ENCODE measurements around the gene LMO2. TPM values are rescaled to one million over a fixed set of nuclear protein-coding genes. Genes with fewer than 3 reads are reported as not detected.

Gene LMO2
- total and polyA plus RNA-seq, 2 of the 13 experiments (the other 11 are each of a cell fraction or from before 2014, with no cell fraction given) = not detected

DNA sequence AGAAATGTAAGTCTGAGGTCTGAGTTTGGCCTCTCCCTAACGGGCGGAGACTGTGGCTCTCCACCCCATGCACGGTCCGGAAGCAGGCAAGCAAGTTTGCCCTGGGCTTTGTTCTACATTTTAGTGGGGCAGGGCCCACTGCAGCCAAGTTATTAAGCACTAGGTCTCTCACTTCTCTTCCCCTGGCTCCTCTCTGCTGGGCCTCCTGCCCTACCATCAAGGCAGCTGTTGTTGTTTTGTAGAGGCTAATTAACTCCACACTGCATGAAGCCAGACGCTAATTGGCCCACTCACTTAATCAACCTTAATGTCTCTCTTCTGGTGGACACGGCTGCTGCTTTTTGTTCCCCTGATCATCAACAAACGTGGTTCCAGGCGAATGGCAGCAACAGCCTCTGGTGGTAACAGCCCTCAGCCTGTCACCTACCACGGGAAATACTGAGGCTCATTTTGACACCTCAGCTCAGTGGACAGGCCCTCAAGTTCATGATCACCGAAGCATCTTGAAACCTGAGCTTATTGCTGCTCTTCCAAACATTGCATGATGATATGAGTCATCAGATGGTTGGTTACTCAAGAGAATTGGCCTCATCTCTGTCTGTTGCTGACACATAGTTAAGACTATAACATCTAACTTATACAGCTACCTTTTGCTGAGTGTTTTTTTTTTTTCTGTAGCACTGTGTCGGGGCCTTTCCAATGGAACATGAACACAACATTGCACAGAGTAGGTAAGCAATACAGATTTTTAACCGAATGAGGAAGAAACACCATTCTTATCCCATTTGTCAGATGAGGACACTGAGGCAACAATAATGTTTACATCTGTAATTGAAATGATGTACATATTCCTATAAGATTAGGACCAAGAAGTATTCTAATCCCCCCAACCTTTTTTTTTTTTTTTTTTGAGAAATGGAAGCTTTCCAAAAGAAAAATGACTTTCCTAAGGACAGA is 20.8 kb upstream of the LMO2 start:
- in situ Hi-C loops (cut with HindIII; ENCODE audit: extremely low pct_ligation_motif_present, low pct_unique_long_range_greater_than_20kb) (no loop called here), intact Hi-C loops (cut with micrococcal nuclease; ENCODE audit: unreplicated experiment) (no loop called here)
- Histone ChIP-seq H3K4me1 (ENCODE audit: insufficient read depth, low read length) (no peaks in the 10 kb centered on the region), H3K9me3 (ENCODE audit: low read length) (no peaks in the 10 kb centered on the region), H3K27me3 (ENCODE audit: control insufficient read depth in 1 of 2, insufficient read depth in 2 of 2, low read length in 2 of 2) (peaks cover 0 to 21% of the 10 kb centered on the region in 2 experiments; a peak in 2 of 5 replicates), H3K9ac (ENCODE audit: insufficient read depth, low read depth, low read length) (no peak overlapping the region), H3K36me3 (replicated peaks in 1 of 2; ENCODE audit: control insufficient read depth in 1 of 2, insufficient read depth in 2 of 2, low read length in 2 of 2) (no peaks in the 10 kb centered on the region), H4K20me1 (ENCODE audit: insufficient read depth, low read length) (no peaks in the 10 kb centered on the region), H2AFZ (ENCODE audit: low read length) (no peak overlapping the region), H3K4me2 (ENCODE audit: low read depth, low read length) (no peak overlapping the region), H3K4me3 (replicated peaks in 1 of 3; ENCODE audit: insufficient read depth in 1 of 3, low read depth in 2 of 3, low read length in 3 of 3) (no peak overlapping the region), H3K27ac (ENCODE audit: extremely low read length, insufficient read depth, low read length) (no peak overlapping the region), H3K79me2 (ENCODE audit: insufficient read depth, low read length) (no peaks in the 10 kb centered on the region)
- DNase-seq (ENCODE audit: low spot score) = no peak
- FAIRE-seq = no peak
- TF ChIP-seq FOSL2 (CRISPR knock-in tag; IDR thresholded peaks at IDR 0.05) = peak; percentile 88
- TF ChIP-seq, protein P1, sequence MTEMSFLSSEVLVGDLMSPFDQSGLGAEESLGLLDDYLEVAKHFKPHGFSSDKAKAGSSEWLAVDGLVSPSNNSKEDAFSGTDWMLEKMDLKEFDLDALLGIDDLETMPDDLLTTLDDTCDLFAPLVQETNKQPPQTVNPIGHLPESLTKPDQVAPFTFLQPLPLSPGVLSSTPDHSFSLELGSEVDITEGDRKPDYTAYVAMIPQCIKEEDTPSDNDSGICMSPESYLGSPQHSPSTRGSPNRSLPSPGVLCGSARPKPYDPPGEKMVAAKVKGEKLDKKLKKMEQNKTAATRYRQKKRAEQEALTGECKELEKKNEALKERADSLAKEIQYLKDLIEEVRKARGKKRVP (CRISPR knock-in tag; IDR thresholded peaks at IDR 0.05) = peak in 1 of 2 experiments; percentile 54; a peak in 1 of 4 replicates
- peak; percentile 20; the same call in 1 of the 2 replicates for TF ChIP-seq CREB1 (IDR thresholded peaks at IDR 0.05)
- TF ChIP-seq CREB1 (CRISPR knock-in tag; IDR thresholded peaks at IDR 0.05) = no peak
- no peak for TF ChIP-seq FOXK1 (CRISPR knock-in tag; IDR thresholded peaks at IDR 0.05; ENCODE audit: borderline replicate concordance, low read depth)
- CTCF ChIA-PET (ENCODE audit: low intra/inter-chr PET ratio, low total read pairs) = no interaction called here
- no TSS peak for BruUV-seq (replicated peaks)
- POLR2A ChIA-PET = no interaction called here
- no peak for ATAC-seq
- 17% methylated on average over 9 of the region's 12 CpGs for WGBS (ENCODE audit: low lambda C conversion rate)

DNA sequence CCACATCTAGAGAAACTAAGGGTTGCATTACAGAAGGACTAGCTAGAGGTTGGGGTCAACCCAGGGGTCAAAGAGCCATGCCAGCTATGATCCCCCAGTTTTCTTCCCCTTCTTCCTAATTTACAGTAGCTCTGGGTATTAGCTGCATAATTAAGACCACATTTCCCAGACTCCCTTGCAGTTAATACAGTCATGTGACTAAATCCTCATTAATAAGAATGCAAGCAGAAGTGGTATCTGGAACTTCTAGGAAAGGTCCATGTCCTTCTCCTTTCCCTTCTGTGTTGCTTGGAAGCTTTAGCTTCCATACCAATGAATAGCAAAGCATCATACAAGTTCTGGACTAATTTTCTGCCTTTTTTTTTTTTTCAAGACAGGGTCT is 19.1 kb upstream of the LMO2 start:
- in situ Hi-C loops (cut with HindIII; ENCODE audit: extremely low pct_ligation_motif_present, low pct_unique_long_range_greater_than_20kb) = no loop called here
- no peaks in the 10 kb centered on the region for H3K9me3 ChIP-seq (ENCODE audit: low read length)
- no peak overlapping the region for H3K9ac ChIP-seq (ENCODE audit: insufficient read depth, low read depth, low read length)
- no peak overlapping the region for H2AFZ ChIP-seq (ENCODE audit: low read length)
- peaks cover 2 to 37% of the 10 kb centered on the region in 2 experiments; a peak in 3 of 5 replicates for H3K27me3 ChIP-seq (ENCODE audit: control insufficient read depth in 1 of 2, insufficient read depth in 2 of 2, low read length in 2 of 2)
- no peaks in the 10 kb centered on the region for H3K4me1 ChIP-seq (ENCODE audit: insufficient read depth, low read length)
- no peaks in the 10 kb centered on the region for H3K79me2 ChIP-seq (ENCODE audit: insufficient read depth, low read length)
- ChIA-PET CTCF (ENCODE audit: low intra/inter-chr PET ratio, low total read pairs) (no interaction called here), POLR2A (no interaction called here)
- DNase-seq (ENCODE audit: low spot score) (no peak), FAIRE-seq (no peak), ATAC-seq (no peak)
- no peak overlapping the region for H3K27ac ChIP-seq (ENCODE audit: extremely low read length, insufficient read depth, low read length)
- BruUV-seq (replicated peaks) = no TSS peak
- H4K20me1 ChIP-seq (ENCODE audit: insufficient read depth, low read length) = no peaks in the 10 kb centered on the region
- H3K4me2 ChIP-seq (ENCODE audit: low read depth, low read length) = no peak overlapping the region
- no peaks in the 10 kb centered on the region for H3K36me3 ChIP-seq (replicated peaks in 1 of 2; ENCODE audit: control insufficient read depth in 1 of 2, insufficient read depth in 2 of 2, low read length in 2 of 2)
- intact Hi-C loops (cut with micrococcal nuclease; ENCODE audit: unreplicated experiment) = no loop called here
- TF ChIP-seq ZFP36L1 (CRISPR knock-in tag; IDR thresholded peaks at IDR 0.05) = no peak
- TF ChIP-seq KLF13 (CRISPR knock-in tag; IDR thresholded peaks at IDR 0.05) = no peak
- no peak for TF ChIP-seq ZNF343 (CRISPR knock-in tag; IDR thresholded peaks at IDR 0.05)
- H3K4me3 ChIP-seq (replicated peaks in 1 of 3; ENCODE audit: insufficient read depth in 1 of 3, low read depth in 2 of 3, low read length in 3 of 3) = no peak overlapping the region
